NCI-H226 (cell line): ENCODE measurements around the gene CLECL1.

Source experiments
- DNase-seq: peaks from one replicate; pipeline ENCODE4 v3.0.0-alpha.2; 2015

Gene CLECL1

GRCh38 chr12:9732921-9733461 is at the start of gene CLECL1:
CLECL1 (minus strand) TSS chr12:9733097.
- no peak for DNase-seq

DNA sequence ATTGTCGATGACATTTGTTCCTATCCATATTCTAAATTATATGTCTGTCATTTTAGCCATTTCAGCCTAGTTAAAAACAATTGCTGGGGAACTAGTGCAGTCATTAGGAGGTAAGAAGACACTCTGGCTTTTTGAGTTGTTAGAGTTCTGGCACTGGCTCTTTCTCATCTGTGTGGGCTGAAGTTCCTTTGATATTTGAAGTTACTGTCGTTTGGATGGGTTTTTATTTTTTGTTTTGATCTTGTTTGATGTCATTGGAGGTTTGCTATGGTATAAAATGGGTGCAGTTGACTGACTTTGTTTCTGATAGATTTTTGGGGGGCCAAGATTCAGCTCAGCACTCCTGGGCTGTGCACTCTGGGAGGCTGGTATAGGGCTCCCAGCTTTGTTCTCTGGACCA is 48.5 kb upstream of the CLECL1 start:
- DNase-seq, result no peak

DNA sequence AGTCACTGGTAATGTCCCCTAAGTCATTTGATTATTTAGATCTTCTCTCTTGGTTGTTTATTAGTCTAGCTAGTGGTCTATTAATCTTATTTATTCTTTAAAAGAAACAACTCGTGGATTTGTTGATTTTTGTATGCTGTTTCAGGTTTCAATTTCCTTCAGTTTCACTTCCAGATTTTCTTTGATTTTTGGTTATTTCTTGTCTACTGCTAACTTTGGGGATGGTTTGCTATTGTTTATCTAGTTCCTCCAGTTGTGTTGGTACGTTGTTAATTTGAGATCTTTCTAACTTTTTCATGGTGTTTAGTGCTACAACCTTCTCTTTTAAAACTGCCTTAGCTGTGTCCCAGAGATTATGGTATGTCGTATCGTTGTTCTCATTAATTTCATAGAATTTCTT is 46.3 kb upstream of the CLECL1 start:
- DNase-seq, result no peak

- DNase-seq, result no peak
Observed at GRCh38 chr12:9776781-9777180, 43.9 kb upstream of the CLECL1 start.

DNA sequence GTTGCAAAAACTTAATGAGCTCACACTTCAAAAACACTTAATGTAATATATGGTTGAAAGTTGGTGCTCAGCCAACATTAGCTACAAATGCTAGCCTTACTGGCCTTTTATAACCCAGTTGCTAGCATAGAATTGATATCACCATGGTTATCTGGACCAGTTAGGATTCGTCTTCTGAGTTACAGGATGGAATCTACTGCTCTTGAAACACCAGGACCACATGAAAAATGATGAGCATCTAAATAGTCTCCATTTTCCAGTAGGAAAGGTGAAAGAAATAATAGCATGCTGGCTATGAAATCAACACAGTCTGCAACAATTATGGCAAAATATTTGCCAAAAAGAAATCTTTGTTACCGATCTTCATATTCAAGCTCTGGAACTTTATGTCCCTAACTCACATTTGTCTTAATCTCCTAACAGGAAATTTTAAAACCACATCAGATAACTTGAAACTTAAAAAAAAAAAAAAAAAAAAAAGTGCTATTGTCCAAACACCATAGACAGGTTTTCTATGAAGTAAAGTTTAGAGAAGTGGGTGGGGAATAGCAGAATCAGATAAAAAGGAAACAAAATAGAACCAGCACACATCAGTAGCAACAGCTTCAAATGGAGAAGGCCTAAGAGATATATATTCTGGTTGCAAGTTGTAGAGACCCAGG is 40.5 kb upstream of the CLECL1 start:
- DNase-seq, result no peak

DNA sequence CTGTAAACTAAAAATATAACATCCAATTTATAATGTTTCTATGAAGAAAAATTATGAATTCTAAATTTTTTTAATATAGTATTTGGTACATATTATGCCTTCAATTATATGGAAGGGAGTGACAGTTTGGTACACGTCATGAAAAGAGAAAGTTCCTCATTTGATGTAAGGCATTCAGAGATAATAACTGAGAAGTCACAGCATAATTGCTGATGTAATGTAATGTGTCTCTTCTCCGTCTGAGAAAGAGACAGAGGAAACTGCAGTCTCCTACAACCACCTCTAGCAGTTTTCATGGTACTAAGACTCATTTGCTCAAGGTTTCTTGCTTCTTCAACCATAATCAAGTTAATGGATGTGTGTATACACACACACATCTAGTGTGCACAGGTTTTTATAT is 30.1 kb upstream of the CLECL1 start:
- no peak for DNase-seq

- DNase-seq, result no peak
Observed at GRCh38 chr12:9762369-9762768, 29.5 kb upstream of the CLECL1 start.

DNA sequence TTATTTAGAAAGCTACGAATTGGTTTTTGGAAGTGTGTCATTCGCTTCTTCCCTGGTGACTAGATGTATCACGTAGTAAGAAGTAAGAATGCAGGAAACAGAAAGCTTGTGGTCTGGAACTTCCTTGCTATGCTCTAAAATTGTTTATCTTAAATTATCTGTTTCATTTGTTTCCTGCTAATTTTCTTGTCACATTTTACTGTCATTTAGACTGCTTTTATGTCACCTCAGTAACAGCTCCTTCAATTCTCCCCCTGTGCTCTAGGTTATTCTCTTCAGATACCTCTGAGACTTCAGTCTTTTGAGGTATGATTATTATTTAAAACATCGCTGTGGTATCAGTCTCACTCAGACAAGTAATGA is 28.5 kb upstream of the CLECL1 start:
- no peak for DNase-seq

DNA sequence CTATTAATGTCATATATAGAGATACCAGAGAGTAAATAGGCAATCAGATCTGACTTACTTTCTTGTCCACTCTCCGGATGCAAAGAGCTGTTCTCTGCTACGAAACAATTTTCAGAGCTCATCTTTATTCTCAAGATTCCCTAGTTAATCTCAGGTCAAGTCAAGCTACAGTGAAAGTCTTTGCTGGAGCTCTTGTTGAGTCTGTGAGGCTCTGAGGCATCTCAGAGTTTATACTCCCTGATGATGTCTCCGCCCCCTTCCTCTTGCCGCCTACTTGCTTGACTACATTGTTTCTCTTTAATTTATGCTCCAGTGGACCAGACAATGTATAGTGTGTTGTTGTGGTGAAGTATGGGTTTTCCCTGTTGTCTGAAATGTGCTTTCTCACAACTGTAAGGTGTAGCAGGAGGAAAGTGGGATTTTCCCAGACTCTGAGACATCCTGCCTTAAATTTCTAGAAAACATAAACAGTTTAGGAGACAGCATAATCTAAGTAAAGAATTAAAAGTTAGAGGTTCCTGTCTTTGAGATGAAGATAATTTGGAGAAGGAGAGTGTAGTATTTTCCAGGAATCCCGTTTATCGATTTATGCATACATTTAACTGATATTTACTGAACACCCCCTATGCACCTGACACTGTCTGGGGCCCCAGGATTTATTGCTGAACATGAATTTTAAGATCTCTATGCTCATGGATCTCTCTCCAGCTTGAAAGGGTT is 28.0 kb upstream of the CLECL1 start, which contains the start of gene CD69:
Gene CD69, minus strand, starts transcription at position 203 of the 720 bp plus-strand sequence. Its CDS starts 81 bp downstream, at position 122.
- no peak for DNase-seq

DNA sequence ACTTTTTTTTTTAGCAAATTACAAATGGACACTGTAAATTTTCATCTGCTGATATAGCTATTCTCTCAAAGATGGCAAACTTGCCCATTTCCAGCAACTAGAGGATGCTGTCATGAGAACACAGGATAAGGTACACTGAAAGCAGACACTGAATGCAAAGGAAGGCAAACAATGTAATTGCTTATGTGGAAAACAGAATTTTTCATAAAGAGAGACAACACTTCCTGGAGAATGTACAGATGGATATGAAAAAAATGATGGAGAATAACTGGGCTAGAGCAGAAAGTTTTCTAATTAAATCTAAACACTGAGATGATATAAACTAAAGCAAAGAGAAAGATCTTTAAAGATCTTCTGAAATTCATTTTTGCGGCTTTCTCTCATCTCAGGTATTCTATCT is 27.2 kb upstream of the CLECL1 start:
- DNase-seq, result no peak

DNA sequence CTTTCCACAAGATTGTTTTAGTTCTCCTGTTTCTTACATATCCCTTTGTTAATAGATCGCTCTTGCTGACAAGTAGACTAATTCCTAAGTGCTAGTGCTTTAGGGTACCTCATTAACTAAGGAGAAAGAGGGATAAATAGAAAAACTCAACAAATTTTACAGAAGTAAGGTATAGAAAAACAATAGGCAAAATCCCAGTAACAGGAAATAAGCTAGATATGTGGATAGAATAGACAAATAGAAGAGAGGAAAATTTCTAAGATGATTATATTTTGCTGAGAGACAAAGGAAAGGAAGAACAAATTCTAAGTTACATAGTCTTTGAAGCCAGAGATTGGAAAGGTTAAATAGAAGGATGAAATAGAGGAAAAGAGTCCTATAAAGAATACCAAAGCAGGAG is 26.8 kb upstream of the CLECL1 start:
- DNase-seq, result no peak

- DNase-seq, result no peak
Observed at GRCh38 chr12:9758119-9758518, 25.2 kb upstream of the CLECL1 start.

DNA sequence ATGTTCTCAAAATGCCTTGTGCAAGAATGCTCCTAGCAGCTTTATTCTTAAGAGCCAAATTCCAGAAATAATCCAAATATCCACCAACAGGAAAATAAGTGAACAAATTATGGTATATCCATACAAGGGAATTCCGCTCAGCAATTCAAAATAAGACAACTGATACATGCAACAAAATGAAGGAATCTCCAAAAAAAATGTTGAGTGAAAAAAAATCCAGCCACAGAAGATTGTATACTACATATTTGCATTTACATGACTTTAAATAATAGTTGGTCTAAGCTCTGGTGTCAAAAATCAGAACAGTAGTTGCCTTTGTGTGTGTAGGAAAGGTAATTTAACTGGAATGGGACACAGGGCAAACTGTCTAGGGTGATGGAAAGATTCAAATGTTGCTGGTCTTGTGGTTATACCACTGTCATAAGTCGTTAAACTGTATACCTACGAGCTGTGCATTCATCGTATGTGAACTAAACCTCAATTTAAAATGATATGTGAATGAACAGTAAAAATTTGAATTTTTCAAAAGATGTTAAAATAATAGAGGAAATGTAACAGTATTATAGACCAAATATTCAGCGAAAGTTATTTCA is 24.6 kb upstream of the CLECL1 start:
- DNase-seq, result no peak

- DNase-seq, result no peak
Observed at GRCh38 chr12:9756706-9757105, 23.8 kb upstream of the CLECL1 start.

GRCh38 chr12:9756170-9756569 is 23.3 kb upstream of the CLECL1 start:
- no peak for DNase-seq

GRCh38 chr12:9755567-9755966 is 22.7 kb upstream of the CLECL1 start:
- DNase-seq, result no peak

GRCh38 chr12:9755035-9755434 is 22.1 kb upstream of the CLECL1 start:
- DNase-seq, result no peak

DNA sequence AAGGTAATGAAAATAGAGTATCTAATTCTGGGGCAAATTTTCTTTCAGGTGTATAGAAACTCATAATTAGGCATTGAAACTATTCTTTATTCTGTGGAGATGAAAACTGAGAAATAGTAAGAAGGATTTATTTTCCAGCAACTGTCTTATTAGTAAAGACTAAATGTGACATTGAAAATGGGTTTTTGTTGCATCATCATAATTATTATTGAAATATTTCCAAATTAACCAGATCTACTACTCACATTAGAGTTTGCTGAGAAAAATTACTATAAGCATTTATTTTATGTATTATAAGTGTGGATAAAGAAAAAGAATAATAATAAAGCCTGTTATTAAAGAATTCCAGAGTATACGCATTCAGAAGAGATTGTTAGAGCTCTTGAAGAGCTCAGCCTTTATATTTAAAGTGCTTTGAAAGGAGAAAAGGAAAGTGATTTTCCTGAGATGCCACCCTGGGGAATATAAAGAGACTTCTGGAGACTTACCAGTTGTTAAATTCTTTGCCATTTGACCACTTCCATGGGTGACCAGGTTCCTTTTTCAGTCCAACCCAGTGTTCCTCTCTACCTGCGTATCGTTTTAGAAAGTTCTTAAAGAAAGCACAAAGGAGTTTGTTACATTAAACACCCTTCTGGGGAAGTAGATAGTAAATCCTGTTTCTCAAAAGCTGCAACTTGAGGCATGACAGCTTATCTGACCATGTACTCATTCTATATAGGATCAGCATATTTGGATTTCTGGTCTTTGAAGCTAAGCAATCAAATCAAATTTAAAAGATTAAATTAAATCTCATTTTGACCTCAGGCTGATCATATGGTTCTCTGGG is 21.4 kb upstream of the CLECL1 start:
- DNase-seq, result no peak

GRCh38 chr12:9753498-9753897 is 20.6 kb upstream of the CLECL1 start:
- no peak for DNase-seq

- DNase-seq, result no peak
Observed at GRCh38 chr12:9753073-9753472, 20.2 kb upstream of the CLECL1 start.

DNA sequence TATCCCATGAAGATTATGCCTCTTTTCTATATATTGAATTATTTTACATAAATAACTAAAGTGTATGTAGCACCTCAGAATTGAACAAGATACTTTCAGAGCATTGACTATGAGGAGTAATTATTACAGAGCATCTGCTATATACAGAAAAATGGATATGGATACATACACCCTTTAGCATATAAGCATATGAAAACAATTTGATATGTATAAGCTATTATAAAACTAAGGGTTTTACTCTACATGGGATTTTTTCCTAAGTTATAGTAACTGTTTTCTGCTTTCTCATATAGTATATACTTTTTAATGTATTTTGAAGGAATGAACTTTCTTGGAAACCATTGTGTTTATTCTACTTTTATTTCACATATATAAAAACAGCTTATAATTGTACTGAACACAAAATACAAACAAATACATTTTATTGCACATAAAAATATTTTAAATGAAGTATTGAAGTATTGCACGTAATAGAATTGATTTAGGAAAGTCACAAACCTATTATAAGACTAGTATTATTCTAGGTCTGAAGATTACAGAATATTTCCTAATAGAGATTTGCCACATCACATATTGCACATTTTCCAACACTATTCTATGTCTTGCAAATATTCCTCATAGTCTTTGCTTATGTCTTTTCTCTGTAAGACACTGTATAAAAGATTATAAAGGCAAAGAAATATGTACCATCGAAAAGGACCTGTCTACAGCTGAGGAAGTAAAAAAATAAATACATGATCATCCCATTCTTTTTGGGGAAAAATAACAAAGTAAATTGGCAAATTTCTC is 19.4 kb upstream of the CLECL1 start:
- DNase-seq, result no peak
